Measurements from ENCODE around the gene MS4A15.

DNA sequence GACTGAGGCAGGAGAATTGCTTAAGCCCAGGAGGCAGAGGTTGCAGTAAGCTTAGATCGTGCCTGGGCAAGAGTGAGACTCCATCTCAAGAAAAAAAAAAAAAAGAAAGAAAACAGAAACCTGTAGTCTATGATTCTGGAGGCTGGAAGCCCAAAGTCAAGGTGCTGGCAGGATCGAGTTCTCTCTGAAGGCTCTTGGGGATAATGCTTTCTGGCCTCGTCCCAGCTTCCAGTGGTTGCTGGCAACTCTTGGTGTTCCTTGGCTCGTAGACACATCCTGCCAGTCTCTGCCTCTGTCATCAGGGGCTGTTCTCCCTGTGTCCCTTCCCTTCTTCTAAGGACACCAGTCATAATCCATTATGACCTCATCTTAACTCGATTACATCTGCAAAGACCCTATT lies 68.5 kb downstream of the MS4A15 start:
- TF ChIP-seq, protein P1, sequence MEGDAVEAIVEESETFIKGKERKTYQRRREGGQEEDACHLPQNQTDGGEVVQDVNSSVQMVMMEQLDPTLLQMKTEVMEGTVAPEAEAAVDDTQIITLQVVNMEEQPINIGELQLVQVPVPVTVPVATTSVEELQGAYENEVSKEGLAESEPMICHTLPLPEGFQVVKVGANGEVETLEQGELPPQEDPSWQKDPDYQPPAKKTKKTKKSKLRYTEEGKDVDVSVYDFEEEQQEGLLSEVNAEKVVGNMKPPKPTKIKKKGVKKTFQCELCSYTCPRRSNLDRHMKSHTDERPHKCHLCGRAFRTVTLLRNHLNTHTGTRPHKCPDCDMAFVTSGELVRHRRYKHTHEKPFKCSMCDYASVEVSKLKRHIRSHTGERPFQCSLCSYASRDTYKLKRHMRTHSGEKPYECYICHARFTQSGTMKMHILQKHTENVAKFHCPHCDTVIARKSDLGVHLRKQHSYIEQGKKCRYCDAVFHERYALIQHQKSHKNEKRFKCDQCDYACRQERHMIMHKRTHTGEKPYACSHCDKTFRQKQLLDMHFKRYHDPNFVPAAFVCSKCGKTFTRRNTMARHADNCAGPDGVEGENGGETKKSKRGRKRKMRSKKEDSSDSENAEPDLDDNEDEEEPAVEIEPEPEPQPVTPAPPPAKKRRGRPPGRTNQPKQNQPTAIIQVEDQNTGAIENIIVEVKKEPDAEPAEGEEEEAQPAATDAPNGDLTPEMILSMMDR (IDR thresholded peaks at IDR 0.05 in 2 of 3, conservative IDR thresholded peaks at IDR 0.05 in 1 of 3; ENCODE audit: insufficient read depth in 2 of 3, low read depth in 1 of 3, low read length in 3 of 3), result no peak
- TF ChIP-seq PHF8 (IDR thresholded peaks at IDR 0.05; ENCODE audit: borderline replicate concordance, low read length), result no peak
- TF ChIP-seq MAX (CRISPR knock-in tag; IDR thresholded peaks at IDR 0.05), result no peak
- no peak for TF ChIP-seq MYC (IDR thresholded peaks at IDR 0.05; ENCODE audit: low read depth, low read length)
- no peak for TF ChIP-seq MYC (CRISPR knock-in tag; IDR thresholded peaks at IDR 0.05; ENCODE audit: borderline replicate concordance, low read depth)
- TF ChIP-seq JUND (IDR thresholded peaks at IDR 0.05; ENCODE audit: borderline replicate concordance, low read depth, low read length), result no peak
- TF ChIP-seq JUND (tag; IDR thresholded peaks at IDR 0.05; ENCODE audit: borderline replicate concordance, low read depth, low read length), result no peak
- TF ChIP-seq ZNF511 (CRISPR knock-in tag; IDR thresholded peaks at IDR 0.05), result no peak
- no peak for TF ChIP-seq SMAD1 (IDR thresholded peaks at IDR 0.05; ENCODE audit: low read depth, low read length, partially characterized antibody)

Data from K562 (cell line).